Tibial nerve (tissue), 4 donors: ENCODE results near the gene ATP2A2.

Experiments used
- EP300 ChIP-seq, 2 donors: sonication (generic); formaldehyde crosslinking; IDR thresholded peaks; one replicate each; pipeline ENCODE4 v1.6.1; 2017; ENCODE audit warnings: antibody characterized with exemption in 2 of 2, mild to moderate bottlenecking in 1 of 2
- POLR2A ChIP-seq, 2 donors: fragments of 450-650 bp; IDR thresholded peaks; one replicate each; pipeline ENCODE4 v1.6.1; 2017; ENCODE audit warnings: antibody characterized with exemption in 2 of 2, mild to moderate bottlenecking in 2 of 2, moderate library complexity in 2 of 2
- TF ChIP-seq, protein P1 (sequence below), 5 experiments: fragments of 200-600 bp in 3 of 5; fragments of 450-650 bp in 2 of 5; sonication (generic) in 3 of 5; IDR thresholded peaks; one replicate each; pipeline ENCODE4 v1.5.1; 2016 to 2019; ENCODE audit warnings: antibody characterized with exemption in 5 of 5, mild to moderate bottlenecking in 3 of 5, moderate library complexity in 2 of 5

DNA sequence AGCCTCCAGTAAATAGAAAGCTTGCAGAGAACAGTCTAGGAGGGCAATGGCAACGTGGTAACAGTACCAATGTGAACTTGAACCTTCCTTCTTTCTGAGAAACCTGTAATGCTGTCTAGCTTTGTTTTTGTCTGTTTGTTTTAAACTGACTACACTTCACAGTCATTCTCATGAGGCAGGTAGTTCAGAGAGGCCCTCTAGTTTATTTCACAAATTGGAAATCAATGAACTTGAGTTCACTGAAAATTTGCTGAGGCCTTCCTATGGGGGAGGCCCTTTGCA is 2.9 kb upstream of the ATP2A2 start:
- TF ChIP-seq, protein P1, sequence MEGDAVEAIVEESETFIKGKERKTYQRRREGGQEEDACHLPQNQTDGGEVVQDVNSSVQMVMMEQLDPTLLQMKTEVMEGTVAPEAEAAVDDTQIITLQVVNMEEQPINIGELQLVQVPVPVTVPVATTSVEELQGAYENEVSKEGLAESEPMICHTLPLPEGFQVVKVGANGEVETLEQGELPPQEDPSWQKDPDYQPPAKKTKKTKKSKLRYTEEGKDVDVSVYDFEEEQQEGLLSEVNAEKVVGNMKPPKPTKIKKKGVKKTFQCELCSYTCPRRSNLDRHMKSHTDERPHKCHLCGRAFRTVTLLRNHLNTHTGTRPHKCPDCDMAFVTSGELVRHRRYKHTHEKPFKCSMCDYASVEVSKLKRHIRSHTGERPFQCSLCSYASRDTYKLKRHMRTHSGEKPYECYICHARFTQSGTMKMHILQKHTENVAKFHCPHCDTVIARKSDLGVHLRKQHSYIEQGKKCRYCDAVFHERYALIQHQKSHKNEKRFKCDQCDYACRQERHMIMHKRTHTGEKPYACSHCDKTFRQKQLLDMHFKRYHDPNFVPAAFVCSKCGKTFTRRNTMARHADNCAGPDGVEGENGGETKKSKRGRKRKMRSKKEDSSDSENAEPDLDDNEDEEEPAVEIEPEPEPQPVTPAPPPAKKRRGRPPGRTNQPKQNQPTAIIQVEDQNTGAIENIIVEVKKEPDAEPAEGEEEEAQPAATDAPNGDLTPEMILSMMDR (IDR thresholded peaks at IDR 0.05): no peak
- TF ChIP-seq POLR2A (IDR thresholded peaks at IDR 0.05) (no peak), EP300 (IDR thresholded peaks at IDR 0.05) (no peak)
